Measurements from ENCODE around the gene TBC1D16.

TBC1D16 gene

GRCh38 chr17:79974566-79975497 is 60.8 kb downstream of the TBC1D16 start:
- no peak for DNase-seq (ENCODE audit: extremely low read depth, insufficient read length)
- TF ChIP-seq CTCF (IDR thresholded peaks at IDR 0.05; ENCODE audit: insufficient read depth, low read length, poor library complexity, severe bottlenecking): peak; percentile 60
- no peaks in the 10 kb centered on the region; the same call in 1 of the 2 replicates for H3K27me3 ChIP-seq (replicated peaks; ENCODE audit: control insufficient read depth, insufficient read depth, low read length)
- no peak overlapping the region for H3K4me3 ChIP-seq (replicated peaks; ENCODE audit: low read depth, low read length)
- no peaks in the 10 kb centered on the region for H3K36me3 ChIP-seq (ENCODE audit: control insufficient read depth, insufficient read depth, low read length)

- H3K36me3 ChIP-seq (ENCODE audit: control insufficient read depth, insufficient read depth, low read length): no peaks in the 10 kb centered on the region
- H3K4me3 ChIP-seq (replicated peaks; ENCODE audit: low read depth, low read length): no peak overlapping the region
- no peak for TF ChIP-seq CTCF (IDR thresholded peaks at IDR 0.05; ENCODE audit: insufficient read depth, low read length, poor library complexity, severe bottlenecking)
- DNase-seq (ENCODE audit: extremely low read depth, insufficient read length): no peak
- no peaks in the 10 kb centered on the region; the same call in 1 of the 2 replicates for H3K27me3 ChIP-seq (replicated peaks; ENCODE audit: control insufficient read depth, insufficient read depth, low read length)
These were observed 64.0 kb downstream of the TBC1D16 start for GRCh38 chr17:79971651-79972050.

GRCh38 chr17:79970576-79971068 is 65.0 kb downstream of the TBC1D16 start:
- Histone ChIP-seq H3K36me3 (ENCODE audit: control insufficient read depth, insufficient read depth, low read length) (no peaks in the 10 kb centered on the region), H3K27me3 (replicated peaks; ENCODE audit: control insufficient read depth, insufficient read depth, low read length) (no peaks in the 10 kb centered on the region; the same call in 1 of the 2 replicates), H3K4me3 (replicated peaks; ENCODE audit: low read depth, low read length) (no peak overlapping the region)
- DNase-seq (ENCODE audit: extremely low read depth, insufficient read length): no peak
- peak; percentile 79 for TF ChIP-seq CTCF (IDR thresholded peaks at IDR 0.05; ENCODE audit: insufficient read depth, low read length, poor library complexity, severe bottlenecking)

- no peaks in the 10 kb centered on the region; the same call in 1 of the 2 replicates for H3K27me3 ChIP-seq (replicated peaks; ENCODE audit: control insufficient read depth, insufficient read depth, low read length)
- no peak for TF ChIP-seq CTCF (IDR thresholded peaks at IDR 0.05; ENCODE audit: insufficient read depth, low read length, poor library complexity, severe bottlenecking)
- no peaks in the 10 kb centered on the region for H3K36me3 ChIP-seq (ENCODE audit: control insufficient read depth, insufficient read depth, low read length)
- no peak overlapping the region for H3K4me3 ChIP-seq (replicated peaks; ENCODE audit: low read depth, low read length)
- DNase-seq (ENCODE audit: extremely low read depth, insufficient read length): no peak
These were observed 65.8 kb downstream of the TBC1D16 start for GRCh38 chr17:79969906-79970305.

- TF ChIP-seq CTCF (IDR thresholded peaks at IDR 0.05; ENCODE audit: insufficient read depth, low read length, poor library complexity, severe bottlenecking): no peak
- Histone ChIP-seq H3K4me3 (replicated peaks; ENCODE audit: low read depth, low read length) (no peak overlapping the region), H3K36me3 (ENCODE audit: control insufficient read depth, insufficient read depth, low read length) (no peaks in the 10 kb centered on the region), H3K27me3 (replicated peaks; ENCODE audit: control insufficient read depth, insufficient read depth, low read length) (no peaks in the 10 kb centered on the region; the same call in 1 of the 2 replicates)
- DNase-seq (ENCODE audit: extremely low read depth, insufficient read length): no peak
These were observed 67.6 kb downstream of the TBC1D16 start for GRCh38 chr17:79968116-79968515.
